Epidermal melanocyte (primary cell): ENCODE data around the gene USP48.
A peak's percentile ranks its signal among the peaks of the same experiment; 100 is the strongest.
"Not testable (repeated sequence)": the region's sequence is repeated elsewhere in the genome, so short reads cannot be mapped to it uniquely, and the experiment has no call there.

Experiments
- DNase-seq: peaks from one replicate; pipeline ENCODE4 v3.0.0; 2011; ENCODE audit warnings: low spot score; ENCODE audit not compliant: insufficient read length

USP48 gene

GRCh38 chr1:21701401-21701800, 81.5 kb downstream of the USP48 start:
- DNase-seq = no peak

- no peak for DNase-seq
These were observed 82.9 kb downstream of the USP48 start for GRCh38 chr1:21700094-21700493.

- DNase-seq = peak; percentile 17
These were observed 86.0 kb downstream of the USP48 start for GRCh38 chr1:21696931-21697330.

GRCh38 chr1:21693732-21694131, 89.2 kb downstream of the USP48 start:
- DNase-seq = no peak

DNA sequence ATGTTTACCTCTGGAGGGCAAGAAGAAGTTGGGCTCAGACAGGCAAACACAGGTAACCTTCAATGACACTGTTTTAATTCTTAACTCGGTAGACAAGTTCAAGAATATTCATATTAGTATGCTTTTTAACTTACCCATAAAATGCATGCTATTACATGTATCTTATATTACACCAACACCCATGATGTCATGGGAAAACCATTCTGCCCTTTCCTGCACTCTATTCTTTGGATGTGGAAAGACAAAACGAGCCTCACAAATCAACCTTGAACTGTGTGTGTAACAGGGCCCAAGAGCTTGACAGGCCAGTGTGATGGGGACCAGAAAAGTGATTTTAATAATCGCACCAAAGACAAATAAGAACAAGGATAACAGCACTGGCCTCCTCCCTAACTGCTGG, 91.2 kb downstream of the USP48 start:
- DNase-seq = no peak

GRCh38 chr1:21689661-21690372, 93.1 kb downstream of the USP48 start:
- DNase-seq = no peak

GRCh38 chr1:21687081-21687529, 95.8 kb downstream of the USP48 start:
- no peak for DNase-seq

GRCh38 chr1:21685946-21686678, 96.8 kb downstream of the USP48 start:
- DNase-seq = no peak

DNA sequence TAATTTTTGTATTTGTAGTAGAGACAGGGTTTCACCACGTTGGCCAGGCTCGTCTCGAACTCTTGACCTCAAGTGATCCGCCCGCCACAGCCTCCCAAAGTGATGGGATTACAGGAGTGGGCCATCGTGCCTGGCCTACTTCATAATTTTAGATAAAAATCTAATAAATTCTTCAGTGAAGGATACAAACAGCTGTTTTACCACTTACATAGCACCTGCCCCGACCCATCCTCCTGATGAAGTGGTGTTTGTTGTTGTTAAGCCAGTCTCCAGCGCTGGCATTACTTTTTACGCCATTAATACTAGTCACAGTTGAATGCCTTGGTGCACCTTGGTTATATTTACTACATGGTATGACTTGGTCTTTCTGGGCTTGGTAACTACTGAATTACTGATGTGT, 101.5 kb downstream of the USP48 start:
- no peak for DNase-seq

GRCh38 chr1:21680918-21681317, 102.0 kb downstream of the USP48 start:
- DNase-seq = no peak

DNA sequence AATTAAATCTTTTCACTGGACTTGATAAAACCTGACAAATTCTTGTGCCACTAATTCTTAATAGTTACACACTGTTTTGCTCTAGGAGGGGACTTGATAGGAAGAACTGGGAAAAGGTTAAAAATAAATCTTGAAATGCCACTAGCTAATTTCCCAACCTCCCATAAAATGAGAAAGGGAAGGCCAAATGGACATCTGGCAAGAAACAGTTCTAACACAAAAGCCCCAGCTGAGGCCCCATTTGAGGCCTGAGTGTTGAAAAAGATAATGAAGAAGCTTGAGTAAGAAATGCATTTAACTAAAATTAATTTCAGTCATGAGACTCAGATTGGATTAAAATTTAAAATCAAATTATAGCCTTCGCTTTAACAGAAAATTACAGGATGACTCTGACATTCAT, 102.6 kb downstream of the USP48 start:
- DNase-seq = no peak

- no peak for DNase-seq
These were observed 105.8 kb downstream of the USP48 start for GRCh38 chr1:21677168-21677567.

DNA sequence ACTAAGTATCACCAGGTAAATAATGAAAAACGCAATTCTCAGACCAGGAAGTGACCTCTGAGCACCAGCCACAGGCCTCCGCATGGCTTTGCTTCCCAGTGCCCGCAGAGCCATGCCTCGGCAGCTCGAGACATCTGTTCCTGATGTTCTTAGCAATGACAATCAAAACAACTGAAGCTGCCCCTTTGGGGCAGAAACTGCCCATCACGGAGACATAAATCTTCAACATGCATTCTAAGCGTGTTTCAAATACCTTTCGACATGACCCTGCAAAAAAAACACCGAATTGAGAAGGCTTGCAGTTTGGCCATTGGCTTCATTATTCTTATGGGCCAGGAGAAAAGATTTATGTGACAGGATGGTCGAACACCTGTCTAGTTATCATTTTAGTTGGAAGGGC, 108.0 kb downstream of the USP48 start:
- DNase-seq = no peak

DNA sequence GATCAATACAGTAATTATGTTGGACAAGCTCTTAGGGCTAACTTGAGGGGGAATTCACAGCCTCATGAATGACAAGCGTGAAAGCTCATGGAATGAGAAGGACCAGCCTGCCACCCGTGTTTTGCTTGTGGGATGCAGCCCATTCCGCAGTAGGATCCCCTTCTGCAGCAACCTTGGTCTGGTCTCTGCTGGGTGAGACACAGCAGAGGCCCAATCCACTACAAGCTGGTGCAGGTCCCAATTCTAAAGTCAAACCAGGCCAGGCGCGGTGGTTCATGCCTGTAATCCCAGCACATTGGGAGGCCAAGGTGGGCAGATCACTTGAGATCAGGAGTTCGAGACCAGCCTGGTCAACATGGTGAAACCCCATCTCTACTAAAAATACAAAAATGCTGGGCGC, 109.1 kb downstream of the USP48 start:
- DNase-seq = not testable (repeated sequence)

- DNase-seq = no peak
These were observed 109.6 kb downstream of the USP48 start for GRCh38 chr1:21673277-21673780.

- DNase-seq = no peak
These were observed 110.3 kb downstream of the USP48 start for GRCh38 chr1:21672478-21673276.

DNA sequence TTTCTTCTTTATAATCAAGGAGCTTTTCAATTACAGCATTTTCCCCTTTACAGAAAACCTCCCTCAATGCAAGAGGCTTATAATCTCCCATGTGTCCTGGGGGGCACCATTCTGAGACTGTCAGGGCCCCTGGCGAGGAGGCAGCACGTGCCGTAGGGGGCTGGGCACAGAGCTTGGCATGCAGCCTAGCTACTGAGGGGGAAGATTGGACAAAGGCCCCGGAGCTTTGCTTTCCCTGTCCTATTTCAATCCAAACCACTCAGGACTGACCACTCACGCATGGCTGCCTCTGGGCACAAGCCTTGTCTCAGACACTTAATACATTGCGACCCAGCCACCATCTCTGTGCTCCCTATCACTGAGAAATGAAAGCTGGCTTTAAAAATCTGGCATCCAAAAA, 111.0 kb downstream of the USP48 start:
- DNase-seq = no peak

- DNase-seq = no peak
These were observed 111.7 kb downstream of the USP48 start for GRCh38 chr1:21670956-21671902.

DNA sequence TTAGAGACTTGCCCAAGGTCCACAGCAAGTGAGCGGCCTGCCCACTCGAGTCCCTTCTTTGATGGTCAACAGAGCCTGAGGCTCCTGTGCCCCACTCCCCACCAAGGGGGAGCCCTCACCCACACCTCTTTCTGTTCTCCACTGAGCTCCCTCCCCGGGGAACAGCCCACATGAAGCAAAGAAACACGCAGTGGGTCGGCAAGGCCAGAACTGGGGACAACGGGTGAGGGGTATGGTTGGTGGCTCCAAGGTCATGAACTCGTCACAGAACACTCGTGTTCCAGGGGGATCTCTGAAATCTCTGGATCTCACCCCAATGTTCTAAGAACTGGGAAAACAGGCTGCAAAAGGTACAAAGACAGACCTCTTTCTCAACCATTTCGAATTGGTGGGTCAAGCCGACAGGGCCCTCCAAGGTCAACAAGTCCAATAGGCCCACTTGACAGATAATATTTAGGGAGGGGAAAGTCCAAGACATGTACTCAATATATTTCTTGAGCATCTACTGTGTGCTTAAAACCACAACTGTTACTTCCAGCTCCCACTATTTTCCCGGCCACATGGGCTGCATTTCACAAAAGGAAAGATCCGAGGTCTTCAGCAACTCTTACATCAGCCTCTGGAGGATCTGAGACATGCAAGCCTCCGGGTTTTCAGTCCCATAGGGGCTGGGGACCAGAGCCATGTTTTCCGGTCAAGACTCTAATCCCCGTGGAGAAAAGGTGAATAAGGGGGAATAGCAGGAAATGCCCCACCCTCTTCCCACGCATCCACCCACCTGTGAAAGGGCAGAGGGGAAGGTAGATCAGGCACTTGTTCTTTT, 112.7 kb downstream of the USP48 start:
- DNase-seq = no peak
